GM21786 (cell line): ENCODE data around the gene ARHGEF2.
"Not testable (repeated sequence)": the region's sequence is repeated elsewhere in the genome, so short reads cannot be mapped to it uniquely, and the experiment has no call there.

Experiments
- ATAC-seq: cut with Tn5 transposase; IDR thresholded peaks from one replicate; pipeline ENCODE4 v1.9.1; 2021; ENCODE audit not compliant: unreplicated experiment

The ARHGEF2 gene

DNA sequence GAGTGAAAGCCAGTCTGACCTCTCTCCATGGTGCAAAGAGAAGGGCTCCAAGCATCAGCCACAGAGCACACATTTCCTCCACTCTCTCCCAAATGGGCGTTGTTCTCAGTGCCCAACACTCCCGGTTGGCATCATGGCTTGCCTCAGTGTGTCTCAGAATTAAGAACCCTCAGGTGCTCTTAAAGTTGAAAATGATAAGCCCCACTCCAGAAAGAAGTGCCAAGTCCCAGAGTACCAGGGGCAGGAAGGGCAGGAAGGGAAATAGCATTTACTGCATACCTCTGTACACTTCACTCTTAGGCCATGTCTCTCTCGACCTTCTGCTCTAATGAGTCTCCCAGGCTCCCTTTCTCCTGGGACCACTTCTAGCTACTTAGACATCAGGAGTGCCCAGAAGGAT, 15.2 kb upstream of the ARHGEF2 start:
- no peak for ATAC-seq

GRCh38 chr1:155990005-155990739, 11.8 kb upstream of the ARHGEF2 start:
- no peak for ATAC-seq

GRCh38 chr1:155989242-155990004, 11.1 kb upstream of the ARHGEF2 start:
- ATAC-seq: peak; percentile 53

GRCh38 chr1:155984903-155985645, 6.7 kb upstream of the ARHGEF2 start:
- ATAC-seq: not testable (repeated sequence)

DNA sequence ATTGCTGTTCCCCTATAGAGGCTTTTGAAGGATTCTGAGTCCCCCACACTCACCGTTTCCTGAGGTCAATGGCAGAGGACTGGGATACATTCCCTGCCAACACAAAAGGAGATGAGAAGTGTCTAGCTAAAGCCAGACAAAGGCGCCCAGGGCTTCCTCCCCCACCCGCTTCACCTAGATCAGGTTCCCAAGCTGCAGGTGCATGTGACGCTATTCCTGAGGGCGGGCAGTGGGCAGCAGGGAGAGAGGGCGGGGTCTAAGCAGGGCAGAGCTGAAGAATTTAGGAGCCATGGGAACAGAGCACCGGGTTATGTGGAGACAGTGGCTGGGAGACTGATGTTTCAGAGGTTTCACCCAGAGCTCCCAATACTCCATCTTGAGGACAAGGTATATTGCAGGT, 6.0 kb upstream of the ARHGEF2 start:
- no peak for ATAC-seq

DNA sequence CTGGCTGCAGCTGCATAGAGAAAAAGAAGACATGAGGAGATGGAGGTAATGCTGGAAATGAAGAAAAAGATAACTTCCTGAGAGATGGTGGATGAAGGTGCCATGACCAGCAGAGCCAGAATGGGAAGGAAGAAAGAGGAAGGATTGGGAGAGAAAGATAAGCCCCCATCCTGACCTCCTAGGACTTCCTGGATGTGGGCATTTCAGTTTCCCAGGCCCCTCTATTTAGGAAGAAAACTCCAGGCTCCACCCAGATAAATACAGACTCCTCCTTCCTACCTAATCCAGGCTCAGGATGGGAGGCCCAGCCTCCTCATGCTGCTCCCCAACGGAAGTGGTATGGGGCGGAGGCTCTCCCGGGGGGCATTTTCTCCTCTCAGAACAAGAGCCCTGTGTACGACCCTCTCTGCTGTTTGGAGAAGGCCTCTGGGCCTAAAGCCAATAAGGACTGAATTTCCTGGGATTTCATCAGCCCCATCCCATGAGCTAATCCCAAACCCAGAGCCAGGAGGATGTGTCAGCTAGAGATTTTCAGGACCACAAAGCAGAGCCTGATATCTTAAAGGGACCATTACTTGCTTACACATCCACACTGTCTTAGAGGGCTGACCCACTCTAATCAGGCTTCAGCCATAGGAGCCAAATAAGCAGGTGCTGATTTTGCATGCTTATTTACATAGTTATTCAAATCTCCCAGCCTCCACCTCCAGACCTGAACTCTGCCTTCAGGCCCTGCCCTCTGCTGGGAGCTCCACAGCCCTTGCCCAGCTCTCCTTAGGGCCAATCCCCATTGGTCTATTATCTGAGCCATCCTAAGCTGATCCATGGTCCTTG, 5.1 kb upstream of the ARHGEF2 start:
- ATAC-seq: no peak

GRCh38 chr1:155982106-155982505, 3.8 kb upstream of the ARHGEF2 start:
- no peak for ATAC-seq

- no peak for ATAC-seq
These were observed 3.1 kb upstream of the ARHGEF2 start for GRCh38 chr1:155981266-155982088.

- ATAC-seq: no peak
These were observed 1.4 kb upstream of the ARHGEF2 start for GRCh38 chr1:155979597-155980343.

GRCh38 chr1:155978973-155979429, 654 bp upstream of the ARHGEF2 start:
- no peak for ATAC-seq

DNA sequence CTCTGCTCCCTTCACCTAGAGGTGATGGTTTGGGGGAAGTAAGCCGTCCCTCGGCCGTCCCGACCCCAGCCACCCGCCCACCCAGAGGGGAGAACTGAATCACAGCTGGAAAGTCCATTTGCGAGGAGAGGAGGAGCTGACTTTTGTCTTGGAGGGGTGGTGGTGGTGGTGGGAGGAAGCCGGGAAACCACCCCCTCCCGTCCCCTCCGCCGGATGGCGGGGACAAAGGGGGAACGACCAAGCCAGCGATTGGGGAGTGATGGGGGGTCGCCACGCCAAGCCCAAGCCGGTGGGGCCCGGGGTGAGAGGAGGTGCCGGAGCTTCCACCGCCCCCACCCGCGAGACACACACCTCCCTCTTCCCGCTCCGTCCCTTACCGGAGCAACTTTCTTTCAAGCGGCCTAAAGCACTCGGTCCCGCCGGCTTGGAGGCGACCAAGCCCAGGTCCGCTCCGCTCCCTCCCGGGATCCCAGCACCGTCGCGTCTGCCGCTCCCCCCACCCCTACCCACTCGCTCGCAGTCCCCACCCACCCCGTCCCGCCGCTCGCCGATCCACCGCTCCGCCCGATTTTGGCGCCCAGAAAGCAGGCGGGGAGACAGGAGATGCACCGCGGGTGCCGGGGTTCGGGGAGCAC, 540 bp downstream of the ARHGEF2 start:
- ATAC-seq: no peak

DNA sequence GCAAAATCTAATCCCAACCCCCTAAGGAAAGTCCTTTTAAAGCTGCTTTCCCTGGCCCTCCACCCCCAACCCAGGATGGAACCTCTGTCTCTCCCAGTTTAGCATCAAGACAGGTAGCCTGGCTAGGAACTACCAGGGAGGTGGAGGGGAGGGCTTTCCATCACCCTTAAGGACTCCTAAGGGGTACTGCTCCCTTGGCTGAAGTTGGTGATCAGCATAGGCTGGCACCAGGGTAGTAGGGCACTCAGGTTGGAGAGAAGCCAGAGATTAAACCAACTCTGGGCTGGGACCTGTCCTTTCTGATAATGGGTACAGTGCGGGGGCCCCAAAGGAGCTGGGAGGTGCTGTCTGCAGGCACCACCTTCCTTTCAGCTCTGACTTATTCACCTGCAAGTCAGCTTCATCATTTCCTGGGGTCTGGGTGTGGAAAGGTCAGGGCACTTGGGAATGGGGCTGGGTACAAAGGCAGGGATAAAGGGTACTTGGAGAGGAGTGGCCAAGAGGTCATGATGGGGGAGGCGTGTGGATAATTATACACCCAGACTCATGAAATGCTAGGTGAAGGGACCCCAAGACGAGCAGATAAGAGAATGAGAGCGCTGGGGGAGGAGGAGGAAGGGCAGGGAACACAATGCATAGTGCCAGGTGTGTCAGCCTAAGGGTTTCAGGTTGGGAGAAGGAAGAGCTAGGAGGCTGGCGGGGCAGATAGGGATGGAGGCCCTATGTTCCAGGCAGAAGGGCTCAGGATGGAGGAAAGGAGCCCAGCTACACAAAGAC, 1.2 kb downstream of the ARHGEF2 start:
- no peak for ATAC-seq

GRCh38 chr1:155976062-155976912, 2.1 kb downstream of the ARHGEF2 start:
- no peak for ATAC-seq

DNA sequence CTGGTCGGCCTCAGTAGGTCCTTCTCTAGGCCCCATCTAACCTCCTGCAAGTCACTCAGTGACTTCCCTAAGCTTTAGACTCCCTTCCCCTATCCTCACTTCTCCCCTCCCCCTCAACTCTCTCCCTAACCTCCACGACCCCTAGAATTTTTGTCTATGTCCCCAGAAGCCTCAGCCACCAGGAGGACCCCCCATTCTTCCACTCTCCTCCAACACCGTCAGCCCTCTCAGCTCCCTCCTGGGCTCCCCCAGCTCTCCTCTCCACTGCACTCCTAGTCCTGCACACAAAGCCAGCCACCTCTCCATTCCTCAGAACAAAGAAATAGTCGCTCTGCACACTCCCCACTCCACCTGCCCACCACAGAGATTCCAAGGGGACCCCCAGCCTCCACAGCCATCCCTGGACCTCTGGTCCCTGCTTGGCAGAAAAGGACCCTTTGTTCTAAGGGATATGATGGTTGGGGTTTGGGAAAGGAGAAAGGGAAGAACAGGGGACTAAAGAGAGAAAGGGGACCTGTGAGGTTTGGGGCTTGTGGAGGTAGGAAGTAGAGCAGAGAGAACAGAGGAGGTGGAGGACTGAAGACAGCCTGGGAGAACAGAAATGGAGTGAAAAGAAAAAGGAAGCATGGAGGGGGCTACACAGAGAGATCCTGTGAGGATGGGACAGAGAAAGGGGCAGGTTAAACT, 2.8 kb downstream of the ARHGEF2 start:
- no peak for ATAC-seq

DNA sequence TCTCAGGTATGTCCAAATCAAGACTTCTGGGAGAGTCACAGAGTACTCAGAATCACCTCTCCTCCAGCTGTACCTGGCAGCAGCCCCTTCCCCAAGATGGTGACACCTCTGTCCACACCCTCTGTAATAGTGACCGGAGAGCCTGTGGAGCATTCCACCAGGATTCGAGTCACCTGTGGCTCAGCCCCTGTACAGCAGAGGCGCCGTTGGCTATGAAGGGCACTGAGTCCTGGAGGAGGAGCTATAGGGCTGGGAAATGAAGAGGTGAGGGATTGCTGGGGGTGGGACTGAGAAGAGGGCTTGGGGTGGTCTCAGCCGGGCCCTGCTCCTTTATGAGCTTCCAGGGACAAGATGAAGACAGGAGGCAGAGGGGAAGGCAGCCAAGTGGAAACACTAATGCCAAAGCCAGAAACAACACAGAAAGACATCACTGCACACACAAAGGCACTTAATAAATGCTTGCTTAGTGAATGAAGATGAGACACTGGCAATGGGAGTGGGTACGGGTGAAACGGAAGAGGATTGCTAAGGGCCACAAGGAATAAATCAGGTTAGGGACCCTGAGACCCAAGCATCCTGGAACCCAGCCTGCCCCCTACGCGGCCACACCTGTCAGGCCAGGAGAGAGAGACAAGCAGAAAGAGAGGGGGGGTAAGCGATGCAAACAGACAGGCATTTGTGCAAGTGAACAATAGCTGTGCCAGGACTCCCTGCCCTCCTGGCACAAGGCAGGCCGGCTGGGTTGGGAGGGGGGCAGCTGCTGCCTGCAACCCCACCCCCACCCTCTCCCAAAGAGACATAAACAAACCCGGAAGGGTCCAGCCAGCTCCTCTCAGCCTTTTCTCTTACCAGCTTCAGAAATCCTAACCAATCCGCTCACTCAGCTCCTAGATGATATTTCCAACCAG, 3.9 kb downstream of the ARHGEF2 start:
- no peak for ATAC-seq
